HTERT RPE-1 (cell line): ENCODE measurements around the gene TUT1.
"Not testable (repeated sequence)": the region's sequence is repeated elsewhere in the genome, so short reads cannot be mapped to it uniquely, and the experiment has no call there.

Source experiments
- in situ Hi-C: fragments of 300-500 bp; cut with MboI; formaldehyde crosslinking; loops from 4 replicates; pipeline ENCODE4 v1.14.3; 2020; ENCODE audit warnings: low sequenced_read_pairs

TUT1 gene

GRCh38 chr11:62604460-62605120, 13.3 kb upstream of the TUT1 start:
- in situ Hi-C loops = no loop called here

DNA sequence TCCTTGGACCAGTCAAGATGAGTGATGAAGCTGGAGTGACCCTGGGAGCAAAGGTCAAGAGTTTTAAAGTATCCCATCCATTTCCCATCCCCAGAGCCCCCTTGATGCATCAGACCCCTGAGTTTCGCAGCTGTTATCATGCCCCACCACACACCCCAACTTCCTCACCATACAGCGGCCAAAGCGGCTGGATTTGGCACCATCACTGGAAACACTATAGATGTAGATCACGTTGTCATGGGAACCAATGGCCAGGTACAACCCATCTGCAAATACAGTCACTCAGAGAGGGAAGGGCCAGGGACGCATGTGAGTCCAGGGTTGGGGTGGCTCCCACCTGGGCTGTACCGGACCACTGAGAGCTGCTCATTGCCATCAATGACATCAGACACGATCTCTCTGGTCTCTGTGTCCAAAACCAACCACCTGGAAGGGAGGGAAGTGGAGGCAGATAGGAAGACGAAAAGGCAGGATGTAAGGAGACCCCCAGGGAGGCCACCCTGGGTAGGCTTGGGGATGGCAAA, 12.5 kb upstream of the TUT1 start:
- in situ Hi-C loops = no loop called here

DNA sequence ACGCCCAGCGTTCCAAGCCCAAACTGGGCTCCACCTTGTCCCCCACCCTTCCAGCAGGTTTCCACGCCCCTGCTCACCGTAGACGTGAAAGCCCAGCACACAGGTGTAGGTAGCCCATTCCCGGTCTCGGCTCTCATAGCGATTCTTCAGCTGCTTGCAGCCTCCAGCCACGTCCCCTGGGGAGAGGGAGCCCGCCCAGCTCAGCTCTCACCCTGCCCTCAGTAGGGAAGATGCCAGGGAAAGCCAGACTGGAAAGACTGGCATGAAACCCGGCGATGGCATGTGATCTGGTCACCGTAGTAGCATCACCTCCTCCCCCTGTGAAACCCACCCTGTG, 11.7 kb upstream of the TUT1 start:
- in situ Hi-C loops = no loop called here

DNA sequence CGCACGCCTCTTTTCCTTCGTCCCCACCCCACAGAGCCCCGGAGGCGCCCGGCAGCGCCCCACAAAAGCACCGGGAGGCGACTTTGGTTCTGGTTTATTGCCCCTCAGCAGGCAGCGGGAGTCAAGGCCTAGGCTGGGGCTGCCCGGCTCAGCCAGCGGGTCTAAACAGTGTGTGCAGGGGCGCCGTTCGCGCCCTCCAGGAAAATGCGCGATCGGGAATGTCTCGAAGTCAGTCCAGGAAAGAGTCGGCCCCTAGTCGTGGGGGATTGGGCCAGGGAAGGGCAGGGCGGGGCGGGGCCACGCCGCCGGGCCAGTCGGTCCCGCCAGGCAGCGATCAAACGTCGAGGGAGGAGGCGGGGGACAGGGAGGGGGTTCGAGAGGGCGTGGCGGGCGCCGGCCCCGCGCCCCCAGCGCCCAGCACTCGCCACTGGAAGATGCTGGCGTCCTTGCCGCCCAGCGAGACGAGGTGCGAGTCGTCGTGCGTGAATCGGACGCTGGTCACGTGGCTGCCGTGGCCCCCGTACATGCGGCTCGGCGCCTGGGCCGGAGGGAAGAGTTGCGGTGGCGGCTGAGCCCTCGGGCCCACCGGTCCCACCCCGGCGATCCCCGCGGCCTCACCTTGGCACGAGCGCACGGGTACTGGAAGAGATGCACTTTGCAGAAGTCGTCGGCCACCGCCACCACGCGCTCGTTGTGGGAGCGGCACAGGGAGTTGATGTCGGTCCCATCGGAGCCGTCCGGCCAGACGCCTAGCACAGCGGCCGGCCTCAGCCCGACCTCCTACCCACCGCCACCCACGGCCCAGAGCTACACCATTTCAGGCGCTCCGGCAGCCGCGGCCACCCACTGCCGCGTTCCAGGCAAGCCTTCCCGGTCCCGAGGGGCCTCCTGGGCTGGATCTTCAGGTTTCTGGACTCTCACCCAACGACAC, 11.1 kb upstream of the TUT1 start:
- in situ Hi-C loops = no loop called here

GRCh38 chr11:62601372-62602140, 10.2 kb upstream of the TUT1 start, which contains the start of gene MTA2:
Gene MTA2 (minus strand): TSS chr11:62601865. CDS start chr11:62601450, 415 bp downstream.
- in situ Hi-C loops = no loop called here

DNA sequence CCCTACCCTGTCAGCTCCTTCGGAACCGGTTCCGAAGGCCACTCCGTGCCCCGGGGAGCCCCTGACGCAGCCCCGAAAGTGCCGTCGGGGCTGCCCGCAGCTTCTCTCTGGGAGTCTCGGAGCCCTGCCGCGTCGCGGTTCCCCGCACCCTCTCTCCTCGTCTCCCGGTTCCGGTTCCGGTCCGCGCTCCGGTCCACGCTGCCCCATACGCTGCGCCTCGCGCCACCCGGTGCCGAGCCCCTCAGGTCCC, 9.7 kb upstream of the TUT1 start:
- in situ Hi-C loops = no loop called here

DNA sequence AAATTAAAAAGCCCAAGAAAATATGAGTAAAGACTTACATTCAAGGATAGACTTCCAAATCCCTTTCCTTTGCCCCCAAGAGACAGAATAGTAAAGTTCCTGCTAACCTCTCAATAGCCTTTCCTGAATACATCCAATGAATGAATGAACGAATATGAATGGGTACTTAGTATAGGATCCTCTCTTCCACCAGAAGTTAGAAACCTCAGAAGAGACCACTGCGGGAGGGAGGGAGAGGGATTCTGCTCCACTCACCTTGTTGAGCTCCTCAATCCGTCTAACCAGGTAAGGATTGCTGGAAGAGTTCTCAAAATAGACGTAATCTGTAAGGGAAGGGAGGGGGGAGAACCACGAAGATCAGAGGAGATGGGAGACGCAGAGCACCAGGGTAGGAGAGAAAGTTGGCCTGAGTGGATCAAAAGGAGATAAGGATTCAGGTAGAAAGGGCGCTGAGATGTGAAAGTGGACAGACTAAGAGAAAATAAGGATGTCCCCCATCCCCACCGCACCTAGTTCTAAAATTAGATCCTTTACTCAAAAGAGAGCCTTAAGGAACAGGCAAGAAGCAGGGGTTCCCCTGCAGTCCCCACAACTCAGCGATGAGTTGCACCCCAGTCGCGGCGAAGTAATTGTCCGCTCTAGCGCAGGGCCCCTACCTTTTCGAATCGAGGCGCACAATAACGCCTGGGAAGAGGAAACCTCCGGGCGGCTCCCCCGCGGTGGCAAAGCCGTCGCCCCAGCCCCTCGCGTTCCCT, 9.2 kb upstream of the TUT1 start:
- in situ Hi-C loops = no loop called here

- in situ Hi-C loops = no loop called here
Measured at GRCh38 chr11:62599901-62600300, 8.6 kb upstream of the TUT1 start.

DNA sequence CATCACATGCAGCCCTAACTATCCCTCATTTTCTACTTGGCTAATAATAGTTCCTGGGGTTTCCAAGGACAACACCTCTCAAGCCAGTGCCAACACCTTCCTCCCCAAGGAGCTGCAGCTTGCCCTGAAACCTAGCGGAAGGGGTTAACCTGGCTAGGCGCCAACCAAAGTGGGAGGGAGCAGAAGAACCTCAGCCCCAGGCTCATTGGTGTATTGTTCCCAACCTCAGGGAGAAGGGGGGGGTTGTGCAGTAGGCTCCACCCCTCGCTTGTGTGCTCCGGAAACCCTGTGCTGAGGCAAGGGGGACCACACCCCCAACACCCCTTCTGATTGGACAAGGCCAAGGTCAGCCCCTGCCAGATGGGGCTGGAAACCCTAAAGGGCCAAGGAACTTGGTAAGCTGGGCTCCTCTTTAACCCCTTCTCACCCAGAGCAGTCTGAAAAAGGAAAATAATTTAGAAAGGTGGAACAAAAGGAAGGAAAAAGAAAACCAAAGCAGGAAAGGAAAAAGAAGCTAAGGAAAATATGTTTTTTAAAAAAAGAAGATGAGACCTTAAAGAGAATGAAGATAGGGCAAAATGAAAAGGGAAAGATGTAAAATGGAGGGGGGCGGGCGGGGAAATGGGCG, 7.9 kb upstream of the TUT1 start:
- in situ Hi-C loops = no loop called here

DNA sequence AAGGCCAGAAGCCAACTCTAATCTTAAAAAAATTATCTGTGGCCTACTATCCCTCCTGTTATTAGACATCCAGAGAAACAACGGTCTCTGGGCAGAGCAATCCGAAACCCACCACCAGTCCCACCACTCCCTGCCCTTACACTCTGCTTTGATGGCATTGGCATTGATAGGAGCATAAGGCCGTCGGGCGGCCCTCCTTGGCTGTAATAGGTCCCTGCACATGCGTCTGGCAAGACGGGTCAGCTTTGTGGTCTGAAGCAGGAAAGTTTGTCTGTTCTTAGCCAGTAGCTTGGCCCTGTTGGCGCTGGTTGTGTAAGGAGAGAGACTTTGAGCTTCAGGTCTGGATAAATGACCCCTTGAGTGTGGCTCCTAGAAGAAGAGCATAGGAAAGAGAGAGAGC, 3.8 kb upstream of the TUT1 start:
- in situ Hi-C loops = no loop called here

- in situ Hi-C loops = no loop called here
Measured at GRCh38 chr11:62593434-62594044, 2.2 kb upstream of the TUT1 start.

DNA sequence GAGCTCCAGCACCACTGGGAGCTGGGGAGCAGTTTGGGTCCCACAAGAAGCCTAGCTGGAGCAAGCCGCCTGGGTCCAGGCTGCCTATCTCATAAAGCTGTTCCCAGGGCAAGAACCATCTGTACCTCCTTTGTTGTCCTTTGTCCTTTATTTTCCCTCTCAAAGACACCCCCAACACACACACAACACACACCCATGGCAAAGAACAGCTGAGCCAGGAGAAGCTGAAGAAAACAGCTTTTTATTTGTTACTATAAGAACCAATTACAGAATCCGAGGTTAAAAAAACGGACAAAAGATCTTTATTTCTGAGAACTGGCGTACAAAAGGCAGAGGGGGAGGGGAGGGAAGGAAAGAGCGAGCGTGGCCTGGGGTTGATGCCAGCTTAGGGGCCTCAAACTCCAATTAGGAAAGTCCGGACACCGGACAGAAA, 1.7 kb upstream of the TUT1 start:
- in situ Hi-C loops = no loop called here

DNA sequence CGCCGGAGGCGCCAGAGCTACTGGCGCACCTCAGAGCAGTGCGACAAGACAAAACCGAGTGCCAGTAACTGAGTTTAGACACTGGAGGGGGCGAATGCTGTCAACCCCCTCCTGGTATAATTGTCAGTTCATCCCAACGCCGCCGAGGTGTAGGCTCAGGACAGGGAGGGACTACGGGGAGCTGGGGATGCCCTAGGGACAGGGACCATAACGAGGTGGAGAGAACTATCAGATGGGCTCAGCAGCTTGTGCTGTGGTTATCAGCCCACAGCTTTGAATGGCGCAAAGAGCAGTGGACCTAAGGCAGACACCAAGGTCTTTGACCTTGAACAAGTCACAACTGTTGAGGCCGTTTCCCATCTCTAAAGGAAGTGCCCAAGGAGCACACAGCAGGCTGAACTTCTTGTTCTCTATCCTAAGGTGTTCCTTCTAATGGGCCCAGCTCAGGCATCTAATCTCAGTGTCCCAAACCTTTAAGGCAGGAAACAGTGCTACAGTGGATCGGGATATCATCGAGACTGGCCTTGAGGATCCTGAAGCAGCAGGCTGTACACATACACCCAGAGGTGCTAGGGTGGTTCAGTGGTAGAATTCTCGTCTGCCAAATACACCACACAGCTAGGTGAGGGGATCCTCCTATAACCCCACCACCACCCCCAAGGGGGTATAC, 958 bp upstream of the TUT1 start:
- in situ Hi-C loops = no loop called here

DNA sequence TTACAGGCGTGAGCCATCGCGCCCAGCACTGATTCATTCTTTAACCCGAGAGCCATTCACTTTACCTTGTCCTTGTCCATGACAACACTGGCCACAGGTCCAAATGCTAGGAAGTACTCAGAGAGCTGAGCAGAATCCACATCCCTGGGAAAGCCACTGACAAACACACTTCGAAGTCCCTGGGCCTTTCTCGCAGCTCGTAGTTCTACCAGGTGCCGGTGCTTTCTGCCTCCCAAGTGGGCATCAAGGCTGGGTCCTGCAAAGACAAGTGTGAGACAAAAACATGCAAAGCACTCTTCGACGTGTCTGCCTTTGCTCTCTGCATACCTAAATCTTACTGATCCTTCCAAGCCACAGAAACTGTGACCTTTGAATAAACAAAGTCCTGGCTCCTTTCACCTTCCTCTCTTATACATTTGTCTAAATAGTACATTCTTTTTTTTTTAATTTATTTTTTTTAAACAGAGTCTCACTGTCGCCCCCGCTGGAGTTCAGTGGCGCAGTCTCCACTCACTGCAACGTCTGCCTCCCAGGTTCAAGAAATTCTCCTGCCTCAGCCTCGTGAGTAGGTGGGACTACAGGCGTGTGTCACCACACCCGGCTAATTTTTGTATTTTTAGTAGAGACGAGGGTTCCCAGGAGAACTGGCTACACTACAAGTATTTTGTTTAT, 2.2 kb downstream of the TUT1 start:
- in situ Hi-C loops = no loop called here

GRCh38 chr11:62585356-62585755, 6.0 kb downstream of the TUT1 start:
- in situ Hi-C loops = not testable (repeated sequence)

- in situ Hi-C loops = not testable (repeated sequence)
Measured at GRCh38 chr11:62581735-62582134, 9.6 kb downstream of the TUT1 start.

GRCh38 chr11:62580959-62581715, 10.2 kb downstream of the TUT1 start:
- in situ Hi-C loops = no loop called here

- in situ Hi-C loops = no loop called here
Measured at GRCh38 chr11:62579252-62579651, 12.1 kb downstream of the TUT1 start.
